ENCODE results near the gene GNB5.
A peak's percentile ranks its signal among the peaks of the same experiment; 100 is the strongest.

GNB5 gene

GRCh38 chr15:52150871-52151270 is 40.3 kb downstream of the GNB5 start:
- no peak for TF ChIP-seq TAF1 (IDR thresholded peaks at IDR 0.05; ENCODE audit: borderline replicate concordance, low read depth, low read length)
- no peak for TF ChIP-seq POLR2A (IDR thresholded peaks at IDR 0.05; ENCODE audit: low read depth, low read length)
- TF ChIP-seq POLR2AphosphoS5 (IDR thresholded peaks at IDR 0.05; ENCODE audit: low read depth, low read length): no peak
- DNase-seq (ENCODE audit: insufficient read length) (no peak), FAIRE-seq (no peak)

DNA sequence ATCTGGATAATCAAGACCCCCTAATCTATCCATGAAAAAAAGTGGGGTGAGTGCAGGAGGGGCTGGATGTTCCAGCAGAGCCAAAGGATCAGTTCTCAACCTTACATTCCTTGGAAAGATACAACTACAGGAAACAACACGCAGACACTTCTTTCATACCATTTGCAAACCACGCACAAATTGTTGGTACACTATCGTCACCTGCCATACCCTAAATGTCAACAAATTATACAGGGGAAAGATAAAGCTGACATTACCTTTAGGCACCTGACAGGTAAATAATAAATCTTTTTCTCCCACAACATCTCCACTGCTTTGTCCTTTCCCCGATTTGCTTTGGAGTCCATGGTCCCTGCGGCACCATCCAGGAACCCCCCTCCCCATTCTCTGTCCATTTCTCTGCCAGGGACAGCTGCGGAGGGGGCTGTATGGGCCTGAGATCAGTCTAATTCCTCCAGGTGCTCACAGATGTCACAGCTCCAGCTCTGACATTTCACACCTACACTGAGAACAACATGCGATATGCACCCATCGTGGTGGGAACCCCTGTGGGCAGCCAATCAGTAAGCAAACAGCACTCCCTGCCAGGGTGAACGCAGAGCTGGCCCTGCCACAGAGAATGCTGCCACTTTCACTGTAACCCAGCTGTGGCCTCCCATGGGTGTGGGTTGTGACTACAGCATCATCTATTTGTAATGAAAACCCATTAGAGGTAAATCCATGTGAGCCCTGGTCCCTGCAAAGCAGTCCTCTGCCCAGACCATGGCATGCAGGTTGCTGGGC is 41.0 kb downstream of the GNB5 start:
- no peak for FAIRE-seq
- DNase-seq (ENCODE audit: insufficient read length): no peak
- TF ChIP-seq POLR2AphosphoS5 (IDR thresholded peaks at IDR 0.05; ENCODE audit: low read depth, low read length) (no peak), TAF1 (IDR thresholded peaks at IDR 0.05; ENCODE audit: borderline replicate concordance, low read depth, low read length) (no peak), POLR2A (IDR thresholded peaks at IDR 0.05; ENCODE audit: low read depth, low read length) (no peak)

- DNase-seq (ENCODE audit: insufficient read length) (no peak), FAIRE-seq (no peak)
- no peak for TF ChIP-seq POLR2AphosphoS5 (IDR thresholded peaks at IDR 0.05; ENCODE audit: low read depth, low read length)
- TF ChIP-seq POLR2A (IDR thresholded peaks at IDR 0.05; ENCODE audit: low read depth, low read length): no peak
- TF ChIP-seq TAF1 (IDR thresholded peaks at IDR 0.05; ENCODE audit: borderline replicate concordance, low read depth, low read length): no peak
Measured at GRCh38 chr15:52148403-52148802, 42.8 kb downstream of the GNB5 start.

- DNase-seq (ENCODE audit: insufficient read length): no peak
- TF ChIP-seq POLR2A (IDR thresholded peaks at IDR 0.05; ENCODE audit: low read depth, low read length) (no peak), TAF1 (IDR thresholded peaks at IDR 0.05; ENCODE audit: borderline replicate concordance, low read depth, low read length) (no peak), POLR2AphosphoS5 (IDR thresholded peaks at IDR 0.05; ENCODE audit: low read depth, low read length) (no peak)
- FAIRE-seq: no peak
Measured at GRCh38 chr15:52146776-52147175, 44.4 kb downstream of the GNB5 start.

GRCh38 chr15:52146261-52146660 is 44.9 kb downstream of the GNB5 start:
- FAIRE-seq: no peak
- TF ChIP-seq POLR2A (IDR thresholded peaks at IDR 0.05; ENCODE audit: low read depth, low read length) (no peak), POLR2AphosphoS5 (IDR thresholded peaks at IDR 0.05; ENCODE audit: low read depth, low read length) (no peak), TAF1 (IDR thresholded peaks at IDR 0.05; ENCODE audit: borderline replicate concordance, low read depth, low read length) (no peak)
- no peak for DNase-seq (ENCODE audit: insufficient read length)

DNA sequence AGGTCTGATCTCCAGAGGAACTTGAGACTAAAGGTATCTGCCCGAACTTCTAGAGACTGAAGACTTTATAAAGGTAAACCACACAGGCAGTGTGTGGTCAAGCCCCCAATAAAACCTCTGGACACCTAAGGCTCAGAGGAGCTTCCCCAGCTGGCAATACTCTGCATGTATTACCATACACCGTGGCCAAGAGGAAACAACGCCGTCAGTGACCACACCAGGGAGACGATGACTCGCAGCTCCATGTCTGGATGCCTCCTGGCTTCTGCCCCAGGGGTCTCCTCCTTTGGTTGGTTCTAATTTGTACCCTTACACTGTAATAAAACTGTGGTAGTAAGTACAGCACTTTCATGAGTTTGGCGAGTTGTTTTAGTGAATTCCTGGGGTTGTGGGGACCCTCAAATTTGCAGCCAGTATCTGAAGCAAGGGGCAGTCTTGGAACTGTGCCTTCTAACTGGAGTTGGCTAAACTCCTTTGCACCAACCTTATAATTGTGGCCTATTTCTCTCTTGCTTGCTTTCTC is 46.5 kb downstream of the GNB5 start:
- FAIRE-seq: no peak
- TF ChIP-seq POLR2A (IDR thresholded peaks at IDR 0.05; ENCODE audit: low read depth, low read length) (no peak), TAF1 (IDR thresholded peaks at IDR 0.05; ENCODE audit: borderline replicate concordance, low read depth, low read length) (no peak), POLR2AphosphoS5 (IDR thresholded peaks at IDR 0.05; ENCODE audit: low read depth, low read length) (no peak)
- DNase-seq (ENCODE audit: insufficient read length): no peak

DNA sequence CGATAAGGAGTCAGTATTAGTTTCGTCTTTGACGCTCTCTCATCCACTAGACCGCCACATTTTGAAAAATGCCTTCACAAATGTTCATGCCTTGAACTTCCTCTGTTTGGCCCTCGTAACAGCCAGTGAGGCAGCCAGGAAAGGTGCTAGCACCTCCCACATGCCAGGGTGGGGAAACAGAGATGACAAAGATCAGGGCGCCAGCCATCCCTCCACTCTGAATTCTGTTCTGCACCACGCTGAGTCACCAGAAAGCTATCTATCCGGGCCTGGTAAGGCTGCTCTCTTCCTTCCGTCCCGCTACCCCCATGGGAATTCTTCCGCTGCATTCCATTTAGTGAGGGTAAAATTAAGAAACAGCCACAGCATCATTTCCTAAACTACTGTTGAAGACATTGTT is 47.3 kb downstream of the GNB5 start:
- DNase-seq (ENCODE audit: insufficient read length): no peak
- FAIRE-seq: no peak

DNA sequence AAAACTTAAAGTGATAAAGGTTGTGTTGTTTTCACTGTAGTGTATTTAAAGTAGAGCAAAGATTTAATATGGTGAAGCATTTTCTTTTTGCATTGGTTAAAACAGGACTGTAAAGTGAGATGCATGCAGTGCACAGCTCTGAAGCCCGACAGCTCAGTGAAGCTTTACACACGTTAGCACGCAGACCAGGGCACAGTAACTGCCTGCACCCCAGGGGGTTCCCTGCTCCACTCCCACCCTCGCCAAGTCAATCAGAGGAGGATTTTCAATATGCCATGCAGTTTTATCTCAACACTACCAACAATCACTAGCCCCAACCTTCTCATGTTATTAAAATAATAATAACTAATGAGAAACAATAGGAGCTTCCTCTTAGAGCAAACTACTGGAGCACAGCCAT is 50.5 kb downstream of the GNB5 start:
- DNase-seq (ENCODE audit: insufficient read length) (no peak), FAIRE-seq (no peak)
- no peak for TF ChIP-seq POLR2A (IDR thresholded peaks at IDR 0.05; ENCODE audit: low read depth, low read length)

More for the DNA sequence above, 47.3 kb downstream of the GNB5 start:
- TF ChIP-seq POLR2A (IDR thresholded peaks at IDR 0.05; ENCODE audit: low read depth, low read length): no peak
- TF ChIP-seq POLR2AphosphoS5 (IDR thresholded peaks at IDR 0.05; ENCODE audit: low read depth, low read length): no peak
- no peak for TF ChIP-seq TAF1 (IDR thresholded peaks at IDR 0.05; ENCODE audit: borderline replicate concordance, low read depth, low read length)

DNA sequence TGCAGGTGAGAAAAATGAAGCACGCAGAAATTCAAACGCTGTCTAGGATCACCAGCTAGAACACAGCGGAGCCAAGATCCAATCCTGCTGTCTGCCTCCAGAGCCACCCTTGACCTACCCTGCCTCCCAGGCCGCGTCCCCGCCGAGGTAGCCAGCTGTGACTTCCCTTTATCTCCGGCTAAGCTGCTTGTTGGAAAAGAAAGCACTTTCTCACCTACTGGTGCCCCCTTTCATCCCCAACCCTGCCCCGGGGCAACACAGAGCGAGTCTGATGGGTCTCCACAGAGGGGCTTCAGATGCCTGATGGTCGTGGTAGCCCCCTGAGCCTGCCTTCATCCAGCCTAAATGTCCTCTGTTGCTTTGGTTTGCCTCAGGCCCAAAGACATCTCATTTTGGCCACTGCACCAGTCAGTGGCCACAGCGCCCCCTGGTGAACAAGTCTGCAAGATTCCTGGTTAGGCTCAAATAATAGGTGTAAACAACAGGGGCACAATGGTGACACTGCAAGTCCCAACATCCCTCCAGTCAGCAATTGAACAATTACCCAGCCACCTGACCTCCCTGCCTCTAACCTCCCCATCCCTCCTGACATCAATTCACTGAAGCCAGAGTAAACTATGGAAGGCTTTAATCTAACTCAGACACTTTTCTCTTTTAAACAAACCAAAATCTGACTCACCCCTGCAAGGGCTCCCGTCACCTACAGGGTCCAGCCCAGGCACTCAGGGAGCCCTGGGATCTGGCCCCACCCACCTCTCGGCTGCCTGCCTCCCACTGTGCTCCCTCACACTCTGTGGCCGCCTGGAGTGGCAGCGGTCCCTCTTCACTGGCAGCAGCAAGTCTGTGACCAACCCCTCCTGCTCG is 51.4 kb downstream of the GNB5 start:
- peak; percentile 68 for DNase-seq (ENCODE audit: insufficient read length)
- peak; percentile 92 for FAIRE-seq

DNA sequence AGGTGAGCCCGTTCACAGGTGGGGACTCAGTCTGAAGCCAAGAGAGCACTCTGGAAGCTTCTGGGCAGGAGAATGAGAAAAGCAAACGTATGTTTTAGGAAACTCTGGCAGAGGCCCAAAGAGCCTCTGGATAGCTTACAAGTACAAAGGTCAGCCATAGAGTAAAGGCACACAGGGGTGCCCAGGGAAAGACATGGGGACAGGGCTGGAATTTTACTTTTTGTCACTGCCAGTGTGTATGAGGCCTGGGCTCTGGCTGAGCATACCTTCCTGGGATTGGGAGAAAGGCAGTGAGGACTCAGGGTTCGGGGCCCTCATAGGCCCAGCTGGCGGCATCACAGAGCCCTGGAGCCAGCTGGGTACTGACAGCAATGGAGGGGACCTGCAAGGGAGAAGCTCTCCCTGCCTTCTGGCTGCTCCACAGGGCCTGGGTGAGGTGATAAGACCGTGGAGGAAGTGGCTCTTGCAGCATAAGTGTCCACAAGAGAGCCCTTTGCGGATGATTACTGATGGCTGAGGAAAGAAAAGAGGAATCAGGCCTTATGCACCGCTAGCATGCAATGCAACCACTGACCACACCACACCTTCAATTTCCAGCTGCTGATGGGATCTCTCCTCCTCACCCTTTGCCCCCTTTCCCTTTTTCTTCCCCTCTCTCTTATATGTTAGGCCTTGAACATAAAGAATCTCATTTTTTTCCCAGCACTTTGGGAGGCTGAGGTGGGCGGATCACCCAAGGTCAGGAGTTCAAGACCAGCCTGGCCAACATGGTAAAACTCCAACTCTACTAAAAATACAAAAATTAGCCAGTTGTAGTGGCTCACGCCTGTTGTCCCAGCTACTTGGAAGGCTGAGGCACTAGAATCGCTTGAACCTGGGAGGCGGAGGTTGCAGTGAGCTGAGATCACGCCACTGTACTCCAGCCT is 53.5 kb downstream of the GNB5 start:
- no peak for FAIRE-seq
- TF ChIP-seq POLR2AphosphoS5 (IDR thresholded peaks at IDR 0.05; ENCODE audit: low read depth, low read length): no peak
- TF ChIP-seq POLR2A (IDR thresholded peaks at IDR 0.05; ENCODE audit: low read depth, low read length): no peak
- TF ChIP-seq TAF1 (IDR thresholded peaks at IDR 0.05; ENCODE audit: borderline replicate concordance, low read depth, low read length): no peak
- no peak for DNase-seq (ENCODE audit: insufficient read length)

More for the DNA sequence above, 51.4 kb downstream of the GNB5 start:
- no peak for TF ChIP-seq POLR2A (IDR thresholded peaks at IDR 0.05; ENCODE audit: low read depth, low read length)
- no peak for TF ChIP-seq TAF1 (IDR thresholded peaks at IDR 0.05; ENCODE audit: borderline replicate concordance, low read depth, low read length)
- TF ChIP-seq POLR2AphosphoS5 (IDR thresholded peaks at IDR 0.05; ENCODE audit: low read depth, low read length): no peak

Data from GM12892 (cell line).